Esophagus squamous epithelium (tissue), 4 donors: ENCODE results near the gene HS2ST1.

ENCODE experiments used
- POLR2A ChIP-seq, 4 donors: fragments of 450-650 bp; IDR thresholded peaks; one replicate each; pipeline ENCODE4 v1.6.1; 2017; ENCODE audit warnings: antibody characterized with exemption in 4 of 4, mild to moderate bottlenecking in 4 of 4, moderate library complexity in 3 of 4
- TF ChIP-seq, protein P1 (sequence below), 6 experiments: fragments of 450-650 bp in 4 of 6; fragments of 200-600 bp in 2 of 6; sonication (generic) in 2 of 6; IDR thresholded peaks; one replicate each; pipeline ENCODE4 v1.5.1; 2016 to 2019; ENCODE audit warnings: antibody characterized with exemption in 6 of 6, mild to moderate bottlenecking in 4 of 6, moderate library complexity in 4 of 6

DNA sequence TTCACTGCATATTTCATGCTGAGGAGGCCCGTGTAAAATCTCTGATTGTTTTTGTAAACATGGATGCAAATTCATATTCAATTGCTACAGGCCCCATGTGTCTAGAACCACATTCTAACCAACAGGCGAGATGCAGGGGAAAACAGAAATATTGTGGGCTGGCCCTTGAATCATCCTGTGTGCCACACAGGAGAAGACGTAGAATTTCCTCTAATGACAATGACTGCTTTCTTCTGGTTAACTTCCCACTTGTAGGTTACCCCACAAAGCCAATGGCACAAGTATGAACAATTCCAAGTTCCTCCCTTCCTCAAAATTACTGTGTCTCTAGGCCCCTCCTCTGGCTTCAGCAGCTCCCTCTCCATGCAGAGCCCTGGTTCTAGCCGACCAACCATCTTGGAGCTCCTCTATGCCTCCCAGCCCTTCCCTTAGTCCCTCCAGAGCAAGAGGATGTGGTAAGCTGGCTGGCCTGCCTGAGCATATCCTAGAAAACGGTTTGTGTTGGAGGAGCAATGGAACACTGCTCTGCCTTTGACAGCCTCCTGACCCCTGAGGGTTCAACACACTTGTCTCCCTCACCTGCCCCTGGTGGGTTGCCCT, 205.2 kb downstream of the HS2ST1 start:
- no peak for TF ChIP-seq POLR2A (IDR thresholded peaks at IDR 0.05)
- TF ChIP-seq, protein P1, sequence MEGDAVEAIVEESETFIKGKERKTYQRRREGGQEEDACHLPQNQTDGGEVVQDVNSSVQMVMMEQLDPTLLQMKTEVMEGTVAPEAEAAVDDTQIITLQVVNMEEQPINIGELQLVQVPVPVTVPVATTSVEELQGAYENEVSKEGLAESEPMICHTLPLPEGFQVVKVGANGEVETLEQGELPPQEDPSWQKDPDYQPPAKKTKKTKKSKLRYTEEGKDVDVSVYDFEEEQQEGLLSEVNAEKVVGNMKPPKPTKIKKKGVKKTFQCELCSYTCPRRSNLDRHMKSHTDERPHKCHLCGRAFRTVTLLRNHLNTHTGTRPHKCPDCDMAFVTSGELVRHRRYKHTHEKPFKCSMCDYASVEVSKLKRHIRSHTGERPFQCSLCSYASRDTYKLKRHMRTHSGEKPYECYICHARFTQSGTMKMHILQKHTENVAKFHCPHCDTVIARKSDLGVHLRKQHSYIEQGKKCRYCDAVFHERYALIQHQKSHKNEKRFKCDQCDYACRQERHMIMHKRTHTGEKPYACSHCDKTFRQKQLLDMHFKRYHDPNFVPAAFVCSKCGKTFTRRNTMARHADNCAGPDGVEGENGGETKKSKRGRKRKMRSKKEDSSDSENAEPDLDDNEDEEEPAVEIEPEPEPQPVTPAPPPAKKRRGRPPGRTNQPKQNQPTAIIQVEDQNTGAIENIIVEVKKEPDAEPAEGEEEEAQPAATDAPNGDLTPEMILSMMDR (IDR thresholded peaks at IDR 0.05): no peak
